ENCODE results near the gene SLC2A8.

The SLC2A8 gene

GRCh38 chr9:127403507-127404192 is 6.7 kb downstream of the SLC2A8 start:
- Histone ChIP-seq H3K9me3 (replicated peaks in 1 of 2; ENCODE audit: control insufficient read depth in 2 of 2, insufficient read depth in 1 of 2, low read depth in 1 of 2, low read length in 2 of 2) (no peaks in the 10 kb centered on the region), H3K27me3 (ENCODE audit: control insufficient read depth in 3 of 3, insufficient read depth in 3 of 3, low read depth in 1 of 3, low read length in 3 of 3) (no peaks in the 10 kb centered on the region), H3K79me1 (ENCODE audit: low read depth, low read length) (peaks cover 4% of the 10 kb centered on the region), H3K9ac (ENCODE audit: low read depth, low read length, poor library complexity) (peak overlapping the region; percentile 44), H2BK120ac (ENCODE audit: low read depth, low read length) (no peak overlapping the region), H3K4ac (ENCODE audit: low read length) (no peak overlapping the region), H3K27ac (replicated peaks; ENCODE audit: low read length) (no peak overlapping the region), H3K14ac (ENCODE audit: low read length) (no peak overlapping the region), H2BK15ac (ENCODE audit: low read length) (no peak overlapping the region), H2AFZ (ENCODE audit: low read length) (no peak overlapping the region), H3K4me1 (ENCODE audit: control insufficient read depth in 2 of 2, insufficient read depth in 1 of 2, low read depth in 1 of 2, low read length in 2 of 2) (peaks cover 0 to 5% of the 10 kb centered on the region in 2 donors), H4K8ac (ENCODE audit: low read depth, low read length) (no peak overlapping the region), H3K18ac (ENCODE audit: low read length) (no peak overlapping the region), H2AK5ac (ENCODE audit: low read depth, low read length) (no peak overlapping the region), H3K4me2 (ENCODE audit: insufficient read depth, low read length, poor library complexity, severe bottlenecking) (no peak overlapping the region), H2BK5ac (ENCODE audit: low read length) (no peak overlapping the region), H3K36me3 (replicated peaks in 1 of 2; ENCODE audit: control insufficient read depth in 2 of 2, insufficient read depth in 2 of 2, low read length in 2 of 2) (peaks cover 8 to 81% of the 10 kb centered on the region in 2 donors), H3K4me3 (ENCODE audit: low read length in 2 of 2) (no peak overlapping the region), H4K91ac (ENCODE audit: low read depth, low read length, poor library complexity) (no peak overlapping the region), H3K23ac (ENCODE audit: low read depth, low read length, poor library complexity) (no peak overlapping the region), H2BK12ac (ENCODE audit: low read length) (no peak overlapping the region)
- DNase-seq (ENCODE audit: low spot score): no peak
- no CpG with 5 or more reads among the region's 22 CpGs for WGBS, 2 donors (ENCODE audit: extremely low coverage in 2 of 2, insufficient read length in 2 of 2, insufficient replicate concordance in 1 of 2)

- Histone ChIP-seq H3K27ac (replicated peaks; ENCODE audit: low read length) (no peak overlapping the region), H2BK120ac (ENCODE audit: low read depth, low read length) (no peak overlapping the region), H3K9ac (ENCODE audit: low read depth, low read length, poor library complexity) (no peak overlapping the region), H4K91ac (ENCODE audit: low read depth, low read length, poor library complexity) (no peak overlapping the region), H3K14ac (ENCODE audit: low read length) (peak overlapping the region; percentile 71), H3K36me3 (replicated peaks in 1 of 2; ENCODE audit: control insufficient read depth in 2 of 2, insufficient read depth in 2 of 2, low read length in 2 of 2) (peaks cover 8 to 78% of the 10 kb centered on the region in 2 donors), H2AFZ (ENCODE audit: low read length) (no peak overlapping the region), H3K4me3 (ENCODE audit: low read length in 2 of 2) (no peak overlapping the region), H3K4me2 (ENCODE audit: insufficient read depth, low read length, poor library complexity, severe bottlenecking) (no peak overlapping the region), H3K27me3 (ENCODE audit: control insufficient read depth in 3 of 3, insufficient read depth in 3 of 3, low read depth in 1 of 3, low read length in 3 of 3) (no peaks in the 10 kb centered on the region), H3K4me1 (ENCODE audit: control insufficient read depth in 2 of 2, insufficient read depth in 1 of 2, low read depth in 1 of 2, low read length in 2 of 2) (peaks cover 0 to 5% of the 10 kb centered on the region in 2 donors), H4K8ac (ENCODE audit: low read depth, low read length) (no peak overlapping the region), H2BK15ac (ENCODE audit: low read length) (no peak overlapping the region), H3K4ac (ENCODE audit: low read length) (no peak overlapping the region), H3K18ac (ENCODE audit: low read length) (no peak overlapping the region), H3K23ac (ENCODE audit: low read depth, low read length, poor library complexity) (peak overlapping the region; percentile 73), H2AK5ac (ENCODE audit: low read depth, low read length) (no peak overlapping the region), H3K9me3 (replicated peaks in 1 of 2; ENCODE audit: control insufficient read depth in 2 of 2, insufficient read depth in 1 of 2, low read depth in 1 of 2, low read length in 2 of 2) (no peaks in the 10 kb centered on the region), H2BK5ac (ENCODE audit: low read length) (no peak overlapping the region), H2BK12ac (ENCODE audit: low read length) (no peak overlapping the region), H3K79me1 (ENCODE audit: low read depth, low read length) (peaks cover 4% of the 10 kb centered on the region)
- no CpG with 5 or more reads among the region's 23 CpGs for WGBS, 2 donors (ENCODE audit: extremely low coverage in 2 of 2, insufficient read length in 2 of 2, insufficient replicate concordance in 1 of 2)
- no peak for DNase-seq (ENCODE audit: low spot score)
These were observed 7.7 kb downstream of the SLC2A8 start for GRCh38 chr9:127404631-127405030.

GRCh38 chr9:127405344-127406125 is 8.6 kb downstream of the SLC2A8 start:
- peaks cover 2% of the 10 kb centered on the region for H3K79me1 ChIP-seq (ENCODE audit: low read depth, low read length)
- no peak overlapping the region for H2BK15ac ChIP-seq (ENCODE audit: low read length)
- no peak overlapping the region for H3K4ac ChIP-seq (ENCODE audit: low read length)
- no peak for DNase-seq (ENCODE audit: low spot score)
- no peak overlapping the region for H4K91ac ChIP-seq (ENCODE audit: low read depth, low read length, poor library complexity)
- peaks cover 6 to 69% of the 10 kb centered on the region in 2 donors for H3K36me3 ChIP-seq (replicated peaks in 1 of 2; ENCODE audit: control insufficient read depth in 2 of 2, insufficient read depth in 2 of 2, low read length in 2 of 2)
- H3K27ac ChIP-seq (replicated peaks; ENCODE audit: low read length): no peak overlapping the region
- no peaks in the 10 kb centered on the region for H3K9me3 ChIP-seq (replicated peaks in 1 of 2; ENCODE audit: control insufficient read depth in 2 of 2, insufficient read depth in 1 of 2, low read depth in 1 of 2, low read length in 2 of 2)
- no peak overlapping the region for H2BK120ac ChIP-seq (ENCODE audit: low read depth, low read length)
- H3K4me3 ChIP-seq (ENCODE audit: low read length in 2 of 2): no peak overlapping the region
- H4K8ac ChIP-seq (ENCODE audit: low read depth, low read length): no peak overlapping the region
- H2BK5ac ChIP-seq (ENCODE audit: low read length): no peak overlapping the region
- H3K23ac ChIP-seq (ENCODE audit: low read depth, low read length, poor library complexity): no peak overlapping the region
- no peak overlapping the region for H2AK5ac ChIP-seq (ENCODE audit: low read depth, low read length)
- no CpG with 5 or more reads among the region's 20 CpGs for WGBS, 2 donors (ENCODE audit: extremely low coverage in 2 of 2, insufficient read length in 2 of 2, insufficient replicate concordance in 1 of 2)
- H3K27me3 ChIP-seq (ENCODE audit: control insufficient read depth in 3 of 3, insufficient read depth in 3 of 3, low read depth in 1 of 3, low read length in 3 of 3): no peaks in the 10 kb centered on the region
- H3K18ac ChIP-seq (ENCODE audit: low read length): no peak overlapping the region
- peaks cover 0 to 5% of the 10 kb centered on the region in 2 donors for H3K4me1 ChIP-seq (ENCODE audit: control insufficient read depth in 2 of 2, insufficient read depth in 1 of 2, low read depth in 1 of 2, low read length in 2 of 2)
- H2AFZ ChIP-seq (ENCODE audit: low read length): no peak overlapping the region
- H2BK12ac ChIP-seq (ENCODE audit: low read length): no peak overlapping the region
- no peak overlapping the region for H3K14ac ChIP-seq (ENCODE audit: low read length)
- H3K4me2 ChIP-seq (ENCODE audit: insufficient read depth, low read length, poor library complexity, severe bottlenecking): no peak overlapping the region
- H3K9ac ChIP-seq (ENCODE audit: low read depth, low read length, poor library complexity): no peak overlapping the region

GRCh38 chr9:127406799-127407491 is 10.0 kb downstream of the SLC2A8 start:
- Histone ChIP-seq H3K4me3 (ENCODE audit: low read length in 2 of 2) (no peak overlapping the region), H2BK12ac (ENCODE audit: low read length) (no peak overlapping the region), H3K4ac (ENCODE audit: low read length) (no peak overlapping the region), H3K79me1 (ENCODE audit: low read depth, low read length) (peaks cover 2% of the 10 kb centered on the region), H3K4me1 (ENCODE audit: control insufficient read depth in 2 of 2, insufficient read depth in 1 of 2, low read depth in 1 of 2, low read length in 2 of 2) (peaks cover 0 to 5% of the 10 kb centered on the region in 2 donors), H3K23ac (ENCODE audit: low read depth, low read length, poor library complexity) (no peak overlapping the region), H3K4me2 (ENCODE audit: insufficient read depth, low read length, poor library complexity, severe bottlenecking) (no peak overlapping the region), H3K36me3 (replicated peaks in 1 of 2; ENCODE audit: control insufficient read depth in 2 of 2, insufficient read depth in 2 of 2, low read length in 2 of 2) (peaks cover 4 to 55% of the 10 kb centered on the region in 2 donors), H4K8ac (ENCODE audit: low read depth, low read length) (no peak overlapping the region), H3K18ac (ENCODE audit: low read length) (peak overlapping the region; percentile 20), H3K14ac (ENCODE audit: low read length) (no peak overlapping the region), H3K27me3 (ENCODE audit: control insufficient read depth in 3 of 3, insufficient read depth in 3 of 3, low read depth in 1 of 3, low read length in 3 of 3) (no peaks in the 10 kb centered on the region), H4K91ac (ENCODE audit: low read depth, low read length, poor library complexity) (no peak overlapping the region), H3K9ac (ENCODE audit: low read depth, low read length, poor library complexity) (no peak overlapping the region), H2BK120ac (ENCODE audit: low read depth, low read length) (no peak overlapping the region), H2BK5ac (ENCODE audit: low read length) (no peak overlapping the region), H2AFZ (ENCODE audit: low read length) (peak overlapping the region; percentile 15), H3K27ac (replicated peaks; ENCODE audit: low read length) (no peak overlapping the region), H2BK15ac (ENCODE audit: low read length) (no peak overlapping the region), H2AK5ac (ENCODE audit: low read depth, low read length) (no peak overlapping the region), H3K9me3 (replicated peaks in 1 of 2; ENCODE audit: control insufficient read depth in 2 of 2, insufficient read depth in 1 of 2, low read depth in 1 of 2, low read length in 2 of 2) (no peaks in the 10 kb centered on the region)
- no peak for DNase-seq (ENCODE audit: low spot score)
- WGBS, 2 donors (ENCODE audit: extremely low coverage in 2 of 2, insufficient read length in 2 of 2, insufficient replicate concordance in 1 of 2): no CpG with 5 or more reads among the region's 13 CpGs
